ENCODE results near the gene MAN2A1. TPM values are rescaled to one million over a fixed set of nuclear protein-coding genes. Genes with fewer than 3 reads are reported as not detected.

The MAN2A1 gene
- total RNA-seq, 1 experiment from 2014 or later = 86.6 TPM

DNA sequence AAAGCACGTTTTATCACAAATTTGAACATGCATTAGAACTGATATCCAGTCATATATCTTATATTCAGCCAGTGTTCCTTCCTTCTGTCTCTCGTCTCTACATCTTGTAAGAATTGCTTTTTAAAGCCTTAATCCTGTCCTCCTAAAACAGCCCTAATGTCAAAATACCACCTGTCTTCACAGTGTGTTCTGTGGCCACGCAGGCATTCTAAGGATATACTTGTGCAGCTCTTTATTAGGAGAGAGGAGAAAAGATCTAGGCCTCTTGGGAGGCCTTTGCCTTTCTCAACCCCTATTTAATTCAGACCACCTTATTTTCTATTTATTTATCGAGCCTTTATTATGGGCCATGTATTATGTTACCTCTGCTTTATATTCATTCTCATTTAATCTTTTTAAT lies 78.3 kb downstream of the MAN2A1 start (continued):
- no peak for TF ChIP-seq ZSCAN18 (CRISPR knock-in tag; IDR thresholded peaks at IDR 0.05)

DNA sequence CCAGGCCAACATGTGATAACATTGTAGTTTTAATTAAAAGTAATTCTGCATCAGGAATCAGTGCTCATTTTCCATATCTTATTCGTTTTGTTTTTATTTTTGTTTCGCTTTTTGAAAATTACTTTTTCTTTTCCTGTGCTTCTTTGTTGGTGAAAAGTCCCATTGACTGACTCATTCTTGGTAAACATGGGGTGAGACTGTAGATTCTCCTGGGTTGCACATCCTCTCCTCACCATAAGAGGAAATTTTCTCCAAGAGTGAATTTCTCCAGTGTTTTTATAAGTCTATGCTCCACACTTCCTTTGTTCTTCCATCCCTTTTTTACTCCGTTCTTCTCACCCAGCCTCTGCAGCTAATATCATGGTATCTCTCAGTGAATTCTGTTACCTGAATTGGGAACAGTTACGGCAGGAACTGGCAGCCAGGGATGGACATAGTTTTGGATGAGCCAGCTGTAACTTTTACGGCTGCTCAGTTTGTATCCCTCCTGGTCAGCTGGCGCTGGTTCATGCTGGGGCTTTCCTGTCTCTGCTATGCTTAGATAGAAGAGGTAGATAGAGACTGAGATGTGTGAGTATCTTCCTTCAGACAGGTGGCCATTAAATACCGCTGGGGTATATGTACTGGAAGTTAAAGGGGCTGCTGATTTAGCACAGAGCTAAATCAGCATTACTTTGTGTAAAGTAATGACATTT lies 80.0 kb downstream of the MAN2A1 start:
- Mint-ChIP-seq H3K36me3 (peaks cover 35% of the 10 kb centered on the region), H3K4me3 (no peak overlapping the region), H3K4me1 (peaks cover 5% of the 10 kb centered on the region), H3K27me3 (ENCODE audit: low read depth) (no peaks in the 10 kb centered on the region), H3K9me3 (no peaks in the 10 kb centered on the region), H3K27ac (peak overlapping the region; percentile 42)
- no peak for TF ChIP-seq FOXP1 (CRISPR knock-in tag; IDR thresholded peaks at IDR 0.05; ENCODE audit: borderline replicate concordance)
- no peak for TF ChIP-seq ATF1 (CRISPR knock-in tag; IDR thresholded peaks at IDR 0.05)
- TF ChIP-seq, protein P1, sequence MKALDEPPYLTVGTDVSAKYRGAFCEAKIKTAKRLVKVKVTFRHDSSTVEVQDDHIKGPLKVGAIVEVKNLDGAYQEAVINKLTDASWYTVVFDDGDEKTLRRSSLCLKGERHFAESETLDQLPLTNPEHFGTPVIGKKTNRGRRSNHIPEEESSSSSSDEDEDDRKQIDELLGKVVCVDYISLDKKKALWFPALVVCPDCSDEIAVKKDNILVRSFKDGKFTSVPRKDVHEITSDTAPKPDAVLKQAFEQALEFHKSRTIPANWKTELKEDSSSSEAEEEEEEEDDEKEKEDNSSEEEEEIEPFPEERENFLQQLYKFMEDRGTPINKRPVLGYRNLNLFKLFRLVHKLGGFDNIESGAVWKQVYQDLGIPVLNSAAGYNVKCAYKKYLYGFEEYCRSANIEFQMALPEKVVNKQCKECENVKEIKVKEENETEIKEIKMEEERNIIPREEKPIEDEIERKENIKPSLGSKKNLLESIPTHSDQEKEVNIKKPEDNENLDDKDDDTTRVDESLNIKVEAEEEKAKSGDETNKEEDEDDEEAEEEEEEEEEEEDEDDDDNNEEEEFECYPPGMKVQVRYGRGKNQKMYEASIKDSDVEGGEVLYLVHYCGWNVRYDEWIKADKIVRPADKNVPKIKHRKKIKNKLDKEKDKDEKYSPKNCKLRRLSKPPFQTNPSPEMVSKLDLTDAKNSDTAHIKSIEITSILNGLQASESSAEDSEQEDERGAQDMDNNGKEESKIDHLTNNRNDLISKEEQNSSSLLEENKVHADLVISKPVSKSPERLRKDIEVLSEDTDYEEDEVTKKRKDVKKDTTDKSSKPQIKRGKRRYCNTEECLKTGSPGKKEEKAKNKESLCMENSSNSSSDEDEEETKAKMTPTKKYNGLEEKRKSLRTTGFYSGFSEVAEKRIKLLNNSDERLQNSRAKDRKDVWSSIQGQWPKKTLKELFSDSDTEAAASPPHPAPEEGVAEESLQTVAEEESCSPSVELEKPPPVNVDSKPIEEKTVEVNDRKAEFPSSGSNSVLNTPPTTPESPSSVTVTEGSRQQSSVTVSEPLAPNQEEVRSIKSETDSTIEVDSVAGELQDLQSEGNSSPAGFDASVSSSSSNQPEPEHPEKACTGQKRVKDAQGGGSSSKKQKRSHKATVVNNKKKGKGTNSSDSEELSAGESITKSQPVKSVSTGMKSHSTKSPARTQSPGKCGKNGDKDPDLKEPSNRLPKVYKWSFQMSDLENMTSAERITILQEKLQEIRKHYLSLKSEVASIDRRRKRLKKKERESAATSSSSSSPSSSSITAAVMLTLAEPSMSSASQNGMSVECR (CRISPR knock-in tag; IDR thresholded peaks at IDR 0.05; ENCODE audit: borderline replicate concordance) = no peak
- POLR2A ChIA-PET = no interaction called here
- ATAC-seq = no peak
- DNase-seq (ENCODE audit: low spot score) = no peak
- CTCF ChIA-PET = interaction anchor here (0.7 kb wide), 1 partner anchor 81 kb away, joined by 3 read pairs; no protein-coding TSS in a partner anchor

GRCh38 chr5:109775130-109775529 lies 85.4 kb downstream of the MAN2A1 start:
- H3K36me3 Mint-ChIP-seq = peaks cover 26% of the 10 kb centered on the region
- no peak overlapping the region for H3K4me3 Mint-ChIP-seq
- H3K4me1 Mint-ChIP-seq = no peaks in the 10 kb centered on the region
- ChIA-PET CTCF (no interaction called here), POLR2A (no interaction called here)
- ATAC-seq = no peak
- H3K27me3 Mint-ChIP-seq (ENCODE audit: low read depth) = no peaks in the 10 kb centered on the region
- no peak overlapping the region for H3K27ac Mint-ChIP-seq
- no peak for DNase-seq (ENCODE audit: low spot score)
- no peaks in the 10 kb centered on the region for H3K9me3 Mint-ChIP-seq
- TF ChIP-seq NFE2L1 (CRISPR knock-in tag; IDR thresholded peaks at IDR 0.05) (no peak), NFATC4 (CRISPR knock-in tag; IDR thresholded peaks at IDR 0.05) (no peak), TEAD1 (CRISPR knock-in tag; IDR thresholded peaks at IDR 0.05) (no peak), TCF7 (CRISPR knock-in tag; IDR thresholded peaks at IDR 0.05; ENCODE audit: low read depth) (no peak), CREM (CRISPR knock-in tag; IDR thresholded peaks at IDR 0.05) (no peak), ZNF232 (CRISPR knock-in tag; IDR thresholded peaks at IDR 0.05) (no peak), E2F1 (CRISPR knock-in tag; IDR thresholded peaks at IDR 0.05) (no peak), IRF1 (CRISPR knock-in tag; IDR thresholded peaks at IDR 0.05) (no peak), ZNF121 (CRISPR knock-in tag; IDR thresholded peaks at IDR 0.05) (no peak)
- TF ChIP-seq, protein P2, sequence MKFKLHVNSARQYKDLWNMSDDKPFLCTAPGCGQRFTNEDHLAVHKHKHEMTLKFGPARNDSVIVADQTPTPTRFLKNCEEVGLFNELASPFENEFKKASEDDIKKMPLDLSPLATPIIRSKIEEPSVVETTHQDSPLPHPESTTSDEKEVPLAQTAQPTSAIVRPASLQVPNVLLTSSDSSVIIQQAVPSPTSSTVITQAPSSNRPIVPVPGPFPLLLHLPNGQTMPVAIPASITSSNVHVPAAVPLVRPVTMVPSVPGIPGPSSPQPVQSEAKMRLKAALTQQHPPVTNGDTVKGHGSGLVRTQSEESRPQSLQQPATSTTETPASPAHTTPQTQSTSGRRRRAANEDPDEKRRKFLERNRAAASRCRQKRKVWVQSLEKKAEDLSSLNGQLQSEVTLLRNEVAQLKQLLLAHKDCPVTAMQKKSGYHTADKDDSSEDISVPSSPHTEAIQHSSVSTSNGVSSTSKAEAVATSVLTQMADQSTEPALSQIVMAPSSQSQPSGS (CRISPR knock-in tag; IDR thresholded peaks at IDR 0.05; ENCODE audit: borderline replicate concordance, low read depth) = no peak
- TF ChIP-seq, protein P3, sequence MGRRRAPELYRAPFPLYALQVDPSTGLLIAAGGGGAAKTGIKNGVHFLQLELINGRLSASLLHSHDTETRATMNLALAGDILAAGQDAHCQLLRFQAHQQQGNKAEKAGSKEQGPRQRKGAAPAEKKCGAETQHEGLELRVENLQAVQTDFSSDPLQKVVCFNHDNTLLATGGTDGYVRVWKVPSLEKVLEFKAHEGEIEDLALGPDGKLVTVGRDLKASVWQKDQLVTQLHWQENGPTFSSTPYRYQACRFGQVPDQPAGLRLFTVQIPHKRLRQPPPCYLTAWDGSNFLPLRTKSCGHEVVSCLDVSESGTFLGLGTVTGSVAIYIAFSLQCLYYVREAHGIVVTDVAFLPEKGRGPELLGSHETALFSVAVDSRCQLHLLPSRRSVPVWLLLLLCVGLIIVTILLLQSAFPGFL (CRISPR knock-in tag; IDR thresholded peaks at IDR 0.05; ENCODE audit: borderline replicate concordance) = no peak
- TF ChIP-seq, protein P1 (CRISPR knock-in tag; IDR thresholded peaks at IDR 0.05; ENCODE audit: borderline replicate concordance) = no peak

Measured in WTC11 (cell line).